ENCODE measurements around the gene CRABP2.

Gene CRABP2

GRCh38 chr1:156747742-156748669 lies 42.6 kb upstream of the CRABP2 start:
- Histone ChIP-seq H3K4me1 (ENCODE audit: control insufficient read depth, insufficient read depth, low read length) (peaks cover 49% of the 10 kb centered on the region), H3K9me3 (ENCODE audit: control insufficient read depth, insufficient read depth, low read length) (no peaks in the 10 kb centered on the region), H3K27me3 (ENCODE audit: control insufficient read depth, insufficient read depth, low read length) (no peaks in the 10 kb centered on the region), H3K9ac (ENCODE audit: low read depth, low read length) (peak overlapping the region; percentile 1; the same call in 1 of the 2 replicates), H3K27ac (ENCODE audit: low read depth, low read length) (peak overlapping the region; percentile 100), H3K4me3 (ENCODE audit: low read depth, low read length) (peak overlapping the region; percentile 96), H3K36me3 (ENCODE audit: control insufficient read depth, insufficient read depth, low read length) (peaks cover 26% of the 10 kb centered on the region)

GRCh38 chr1:156746728-156747631 lies 41.6 kb upstream of the CRABP2 start:
- H3K9ac ChIP-seq (ENCODE audit: low read depth, low read length) = peak overlapping the region; percentile 98
- peak overlapping the region; percentile 96 for H3K4me3 ChIP-seq (ENCODE audit: low read depth, low read length)
- H3K27ac ChIP-seq (ENCODE audit: low read depth, low read length) = peak overlapping the region; percentile 100
- peaks cover 36% of the 10 kb centered on the region for H3K36me3 ChIP-seq (ENCODE audit: control insufficient read depth, insufficient read depth, low read length)
- no peaks in the 10 kb centered on the region for H3K27me3 ChIP-seq (ENCODE audit: control insufficient read depth, insufficient read depth, low read length)
- peaks cover 45% of the 10 kb centered on the region for H3K4me1 ChIP-seq (ENCODE audit: control insufficient read depth, insufficient read depth, low read length)
- H3K9me3 ChIP-seq (ENCODE audit: control insufficient read depth, insufficient read depth, low read length) = no peaks in the 10 kb centered on the region

DNA sequence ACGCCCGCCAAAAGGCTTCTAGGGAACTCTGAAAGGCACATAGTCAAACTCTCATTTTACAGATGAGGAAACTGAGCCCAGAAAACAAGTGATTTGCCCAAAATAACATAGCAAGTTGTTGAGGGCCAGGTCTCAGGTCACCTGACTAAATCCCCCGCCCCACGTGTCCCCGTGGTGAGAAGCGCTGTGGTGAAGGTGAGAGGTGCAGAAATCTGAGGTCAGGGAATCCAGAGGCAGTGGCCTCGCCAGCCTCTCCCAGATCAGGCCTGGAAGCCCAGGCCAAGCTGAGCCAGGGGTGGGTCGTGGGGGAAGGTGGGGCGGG lies 41.0 kb upstream of the CRABP2 start:
- Histone ChIP-seq H3K27me3 (ENCODE audit: control insufficient read depth, insufficient read depth, low read length) (no peaks in the 10 kb centered on the region), H3K4me3 (ENCODE audit: low read depth, low read length) (peak overlapping the region; percentile 74), H3K27ac (ENCODE audit: low read depth, low read length) (peak overlapping the region; percentile 100), H3K9me3 (ENCODE audit: control insufficient read depth, insufficient read depth, low read length) (no peaks in the 10 kb centered on the region), H3K9ac (ENCODE audit: low read depth, low read length) (peak overlapping the region; percentile 98), H3K4me1 (ENCODE audit: control insufficient read depth, insufficient read depth, low read length) (peaks cover 52% of the 10 kb centered on the region), H3K36me3 (ENCODE audit: control insufficient read depth, insufficient read depth, low read length) (peaks cover 36% of the 10 kb centered on the region)

DNA sequence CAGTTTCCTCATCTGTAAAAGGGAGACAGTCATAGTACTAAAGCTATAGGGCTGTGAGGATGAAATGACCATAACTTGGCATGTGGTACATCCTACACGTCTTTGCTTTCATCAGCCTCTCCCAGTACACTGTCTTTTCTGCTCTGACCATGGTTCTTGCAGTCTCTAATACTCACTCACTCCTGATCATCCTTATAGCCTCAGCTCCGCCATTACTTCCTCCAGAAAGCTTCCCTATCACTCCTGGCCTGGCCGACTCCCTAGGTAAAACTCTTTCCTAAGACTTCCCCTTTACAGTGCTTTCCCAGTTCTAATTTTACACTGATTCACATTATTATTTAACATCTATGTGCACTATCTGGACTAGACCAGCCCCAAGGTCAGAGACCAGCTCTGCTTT lies 40.5 kb upstream of the CRABP2 start:
- peak overlapping the region; percentile 74 for H3K4me3 ChIP-seq (ENCODE audit: low read depth, low read length)
- H3K9me3 ChIP-seq (ENCODE audit: control insufficient read depth, insufficient read depth, low read length) = no peaks in the 10 kb centered on the region
- H3K4me1 ChIP-seq (ENCODE audit: control insufficient read depth, insufficient read depth, low read length) = peaks cover 52% of the 10 kb centered on the region
- peaks cover 36% of the 10 kb centered on the region for H3K36me3 ChIP-seq (ENCODE audit: control insufficient read depth, insufficient read depth, low read length)
- no peak overlapping the region for H3K9ac ChIP-seq (ENCODE audit: low read depth, low read length)
- H3K27me3 ChIP-seq (ENCODE audit: control insufficient read depth, insufficient read depth, low read length) = no peaks in the 10 kb centered on the region
- peak overlapping the region; percentile 100 for H3K27ac ChIP-seq (ENCODE audit: low read depth, low read length)

DNA sequence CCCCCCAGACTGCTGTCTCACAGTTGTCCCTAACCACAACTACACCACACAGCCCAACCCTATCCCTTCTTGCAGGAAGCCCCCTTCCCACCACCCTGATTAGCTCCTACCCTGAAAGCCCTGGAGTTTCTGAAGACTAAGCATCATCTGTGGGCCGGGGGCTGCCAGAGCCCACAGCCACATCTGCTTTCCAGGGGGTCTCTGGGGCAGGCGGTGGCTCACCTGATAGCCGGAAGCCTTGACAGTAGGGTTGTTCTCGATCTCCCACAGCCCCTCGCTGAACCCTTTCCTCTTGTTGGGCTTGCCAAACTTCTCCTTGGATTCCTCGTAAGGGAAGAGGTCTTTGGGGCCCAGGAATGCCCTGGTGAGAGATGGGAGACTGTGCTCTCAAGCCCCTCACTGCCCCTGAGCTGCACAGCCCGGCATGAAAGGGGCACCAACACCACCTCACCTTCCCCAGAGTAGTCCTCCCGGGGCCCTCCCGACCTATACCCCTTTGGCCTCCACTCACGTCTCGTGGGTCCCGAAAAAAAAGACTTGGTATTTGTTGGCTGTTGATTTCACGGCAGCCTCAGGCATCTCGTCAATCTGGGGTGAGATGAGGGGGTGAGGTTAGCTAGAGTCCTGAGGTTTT lies 39.5 kb upstream of the CRABP2 start:
- peaks cover 49% of the 10 kb centered on the region for H3K4me1 ChIP-seq (ENCODE audit: control insufficient read depth, insufficient read depth, low read length)
- H3K27me3 ChIP-seq (ENCODE audit: control insufficient read depth, insufficient read depth, low read length) = no peaks in the 10 kb centered on the region
- peaks cover 36% of the 10 kb centered on the region for H3K36me3 ChIP-seq (ENCODE audit: control insufficient read depth, insufficient read depth, low read length)
- no peaks in the 10 kb centered on the region for H3K9me3 ChIP-seq (ENCODE audit: control insufficient read depth, insufficient read depth, low read length)
- no peak overlapping the region for H3K4me3 ChIP-seq (ENCODE audit: low read depth, low read length)
- H3K27ac ChIP-seq (ENCODE audit: low read depth, low read length) = no peak overlapping the region
- no peak overlapping the region for H3K9ac ChIP-seq (ENCODE audit: low read depth, low read length)

DNA sequence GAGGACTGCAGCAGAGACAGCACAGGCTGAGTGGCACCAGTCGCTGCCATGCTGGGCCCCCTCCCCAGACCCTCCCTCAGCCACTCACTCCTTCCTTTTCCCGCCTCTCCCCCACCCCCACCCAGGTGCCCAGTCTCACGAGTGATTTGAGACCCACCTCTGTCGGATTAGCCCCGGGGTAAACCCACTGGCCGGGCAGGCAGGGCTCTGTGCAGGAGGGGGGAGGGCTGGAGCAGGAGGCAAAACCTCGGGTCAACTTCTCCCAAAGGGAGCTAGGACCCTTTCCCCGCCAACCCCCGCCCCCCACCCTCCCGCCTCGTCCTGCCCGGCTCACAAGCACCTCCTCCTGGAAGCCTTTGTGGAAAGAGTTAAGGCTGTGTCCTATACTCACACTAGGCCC lies 39.0 kb upstream of the CRABP2 start:
- no peak overlapping the region for H3K9ac ChIP-seq (ENCODE audit: low read depth, low read length)
- H3K4me3 ChIP-seq (ENCODE audit: low read depth, low read length) = no peak overlapping the region
- peaks cover 43% of the 10 kb centered on the region for H3K4me1 ChIP-seq (ENCODE audit: control insufficient read depth, insufficient read depth, low read length)
- H3K9me3 ChIP-seq (ENCODE audit: control insufficient read depth, insufficient read depth, low read length) = no peaks in the 10 kb centered on the region
- peaks cover 32% of the 10 kb centered on the region for H3K36me3 ChIP-seq (ENCODE audit: control insufficient read depth, insufficient read depth, low read length)
- H3K27ac ChIP-seq (ENCODE audit: low read depth, low read length) = no peak overlapping the region
- H3K27me3 ChIP-seq (ENCODE audit: control insufficient read depth, insufficient read depth, low read length) = no peaks in the 10 kb centered on the region

- peaks cover 32% of the 10 kb centered on the region for H3K36me3 ChIP-seq (ENCODE audit: control insufficient read depth, insufficient read depth, low read length)
- peaks cover 36% of the 10 kb centered on the region for H3K4me1 ChIP-seq (ENCODE audit: control insufficient read depth, insufficient read depth, low read length)
- H3K4me3 ChIP-seq (ENCODE audit: low read depth, low read length) = no peak overlapping the region
- no peak overlapping the region for H3K27ac ChIP-seq (ENCODE audit: low read depth, low read length)
- H3K27me3 ChIP-seq (ENCODE audit: control insufficient read depth, insufficient read depth, low read length) = no peaks in the 10 kb centered on the region
- no peaks in the 10 kb centered on the region for H3K9me3 ChIP-seq (ENCODE audit: control insufficient read depth, insufficient read depth, low read length)
- no peak overlapping the region for H3K9ac ChIP-seq (ENCODE audit: low read depth, low read length)
These were observed 38.3 kb upstream of the CRABP2 start for GRCh38 chr1:156743367-156744302.

DNA sequence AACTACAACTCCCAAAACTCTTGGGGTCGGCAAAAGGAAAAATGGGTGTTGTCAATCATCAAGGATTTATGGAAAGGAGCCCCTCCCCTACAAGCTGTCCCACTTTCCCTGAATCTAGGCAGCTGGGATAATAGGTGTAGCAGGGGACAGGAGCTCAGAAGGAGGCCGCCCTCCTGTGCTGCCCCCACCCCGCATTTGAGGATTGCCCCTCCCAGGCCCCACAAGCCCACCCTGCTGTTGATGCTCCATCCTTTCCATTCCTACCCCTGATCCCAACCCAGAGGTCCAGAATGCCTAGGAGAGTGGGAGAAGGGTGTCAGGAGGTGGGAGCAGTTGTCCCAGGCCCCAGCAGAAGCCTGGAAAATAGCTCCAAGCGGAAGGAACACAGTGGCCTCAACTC lies 37.4 kb upstream of the CRABP2 start:
- no peak overlapping the region for H3K4me3 ChIP-seq (ENCODE audit: low read depth, low read length)
- H3K36me3 ChIP-seq (ENCODE audit: control insufficient read depth, insufficient read depth, low read length) = peaks cover 37% of the 10 kb centered on the region
- H3K4me1 ChIP-seq (ENCODE audit: control insufficient read depth, insufficient read depth, low read length) = peaks cover 28% of the 10 kb centered on the region

DNA sequence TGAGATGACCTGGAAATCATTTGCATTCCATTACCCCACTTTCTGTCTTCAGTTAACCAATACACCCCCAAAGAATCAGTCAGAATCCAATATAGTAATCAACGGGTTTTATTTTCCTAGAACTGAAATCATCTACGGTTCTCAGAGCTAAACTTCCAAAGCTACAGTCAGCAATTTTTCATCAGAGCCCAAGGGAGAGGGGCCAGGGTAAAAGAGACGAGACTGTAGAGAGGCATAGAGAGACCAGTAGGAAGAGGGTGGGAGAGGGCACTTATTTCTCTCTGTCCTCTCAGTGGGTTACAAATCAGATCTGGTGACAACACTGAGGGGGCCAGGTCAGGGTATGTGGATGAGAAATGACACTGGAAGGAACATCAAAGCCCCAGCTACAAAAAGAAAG lies 36.6 kb upstream of the CRABP2 start:
- Histone ChIP-seq H3K4me1 (ENCODE audit: control insufficient read depth, insufficient read depth, low read length) (peaks cover 23% of the 10 kb centered on the region), H3K9me3 (ENCODE audit: control insufficient read depth, insufficient read depth, low read length) (no peaks in the 10 kb centered on the region), H3K36me3 (ENCODE audit: control insufficient read depth, insufficient read depth, low read length) (peaks cover 42% of the 10 kb centered on the region), H3K27ac (ENCODE audit: low read depth, low read length) (peak overlapping the region; percentile 88), H3K4me3 (ENCODE audit: low read depth, low read length) (no peak overlapping the region), H3K9ac (ENCODE audit: low read depth, low read length) (no peak overlapping the region), H3K27me3 (ENCODE audit: control insufficient read depth, insufficient read depth, low read length) (no peaks in the 10 kb centered on the region)

More for the DNA sequence above, 37.4 kb upstream of the CRABP2 start:
- H3K9me3 ChIP-seq (ENCODE audit: control insufficient read depth, insufficient read depth, low read length) = no peaks in the 10 kb centered on the region
- no peak overlapping the region for H3K27ac ChIP-seq (ENCODE audit: low read depth, low read length)
- no peaks in the 10 kb centered on the region for H3K27me3 ChIP-seq (ENCODE audit: control insufficient read depth, insufficient read depth, low read length)
- H3K9ac ChIP-seq (ENCODE audit: low read depth, low read length) = no peak overlapping the region

GRCh38 chr1:156741481-156741983 lies 36.1 kb upstream of the CRABP2 start:
- peaks cover 47% of the 10 kb centered on the region for H3K36me3 ChIP-seq (ENCODE audit: control insufficient read depth, insufficient read depth, low read length)
- H3K4me3 ChIP-seq (ENCODE audit: low read depth, low read length) = peak overlapping the region; percentile 32; the same call in 1 of the 2 replicates

More at GRCh38 chr1:156741481-156741983, 36.1 kb upstream of the CRABP2 start:
- peaks cover 20% of the 10 kb centered on the region for H3K4me1 ChIP-seq (ENCODE audit: control insufficient read depth, insufficient read depth, low read length)
- H3K9ac ChIP-seq (ENCODE audit: low read depth, low read length) = peak overlapping the region; percentile 19; the same call in 1 of the 2 replicates
- no peaks in the 10 kb centered on the region for H3K9me3 ChIP-seq (ENCODE audit: control insufficient read depth, insufficient read depth, low read length)
- H3K27ac ChIP-seq (ENCODE audit: low read depth, low read length) = peak overlapping the region; percentile 88
- H3K27me3 ChIP-seq (ENCODE audit: control insufficient read depth, insufficient read depth, low read length) = no peaks in the 10 kb centered on the region
